Measurements from ENCODE around the gene SORCS1. TPM values are rescaled to one million over a fixed set of nuclear protein-coding genes. Genes with fewer than 3 reads are reported as not detected.

Gene SORCS1
- total and polyA plus RNA-seq, 3 donors from 2014 or later = 2.6 to 9.6 (median 4.6) TPM

DNA sequence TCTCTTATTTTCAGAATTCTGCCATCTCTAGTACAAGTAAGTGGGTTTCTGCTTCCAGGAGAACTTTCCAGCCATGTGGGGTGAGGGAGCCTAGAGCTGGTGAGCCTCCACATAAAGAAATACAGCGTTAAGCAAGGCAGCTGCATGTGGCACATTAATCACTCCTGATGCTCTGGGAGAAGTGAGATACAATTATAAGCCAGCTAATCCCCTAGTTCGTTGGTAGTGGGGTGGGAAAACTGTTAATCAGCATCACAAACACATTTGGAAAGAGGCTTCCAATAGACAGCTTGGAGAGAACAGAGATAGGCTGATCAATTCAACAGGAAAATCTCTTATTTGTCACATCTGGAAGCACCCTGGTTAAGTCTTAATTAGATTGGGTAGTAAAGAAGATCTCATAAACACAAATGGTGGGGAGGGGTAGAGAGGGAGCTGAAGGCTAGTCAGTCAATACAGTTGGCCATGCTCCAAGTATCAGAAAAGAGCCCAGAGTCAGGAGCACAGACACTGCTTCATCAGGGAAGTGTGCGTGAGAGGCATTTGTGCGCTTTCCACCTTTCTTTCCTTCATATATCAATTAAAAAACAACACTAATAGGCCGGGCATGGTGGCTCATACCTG lies 130.6 kb downstream of the SORCS1 start:
- intact Hi-C loops (cut with DNase I; ENCODE audit: low total_unique reads) = no loop called here
- Histone ChIP-seq H3K9me3 (no peaks in the 10 kb centered on the region), H3K4me3 (no peak overlapping the region), H3K27ac (no peak overlapping the region), H3K4me1 (no peaks in the 10 kb centered on the region), H3K27me3 (no peaks in the 10 kb centered on the region), H3K36me3 (ENCODE audit: low read depth, missing control alignments) (no peaks in the 10 kb centered on the region)
- DNase-seq = no peak
- TF ChIP-seq POLR2A (IDR thresholded peaks at IDR 0.05) = no peak
- TF ChIP-seq, protein P1, sequence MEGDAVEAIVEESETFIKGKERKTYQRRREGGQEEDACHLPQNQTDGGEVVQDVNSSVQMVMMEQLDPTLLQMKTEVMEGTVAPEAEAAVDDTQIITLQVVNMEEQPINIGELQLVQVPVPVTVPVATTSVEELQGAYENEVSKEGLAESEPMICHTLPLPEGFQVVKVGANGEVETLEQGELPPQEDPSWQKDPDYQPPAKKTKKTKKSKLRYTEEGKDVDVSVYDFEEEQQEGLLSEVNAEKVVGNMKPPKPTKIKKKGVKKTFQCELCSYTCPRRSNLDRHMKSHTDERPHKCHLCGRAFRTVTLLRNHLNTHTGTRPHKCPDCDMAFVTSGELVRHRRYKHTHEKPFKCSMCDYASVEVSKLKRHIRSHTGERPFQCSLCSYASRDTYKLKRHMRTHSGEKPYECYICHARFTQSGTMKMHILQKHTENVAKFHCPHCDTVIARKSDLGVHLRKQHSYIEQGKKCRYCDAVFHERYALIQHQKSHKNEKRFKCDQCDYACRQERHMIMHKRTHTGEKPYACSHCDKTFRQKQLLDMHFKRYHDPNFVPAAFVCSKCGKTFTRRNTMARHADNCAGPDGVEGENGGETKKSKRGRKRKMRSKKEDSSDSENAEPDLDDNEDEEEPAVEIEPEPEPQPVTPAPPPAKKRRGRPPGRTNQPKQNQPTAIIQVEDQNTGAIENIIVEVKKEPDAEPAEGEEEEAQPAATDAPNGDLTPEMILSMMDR (IDR thresholded peaks at IDR 0.05) = no peak
- 76 to 77% methylated on average over 5 of the region's 5 CpGs for WGBS, 2 donors

DNA sequence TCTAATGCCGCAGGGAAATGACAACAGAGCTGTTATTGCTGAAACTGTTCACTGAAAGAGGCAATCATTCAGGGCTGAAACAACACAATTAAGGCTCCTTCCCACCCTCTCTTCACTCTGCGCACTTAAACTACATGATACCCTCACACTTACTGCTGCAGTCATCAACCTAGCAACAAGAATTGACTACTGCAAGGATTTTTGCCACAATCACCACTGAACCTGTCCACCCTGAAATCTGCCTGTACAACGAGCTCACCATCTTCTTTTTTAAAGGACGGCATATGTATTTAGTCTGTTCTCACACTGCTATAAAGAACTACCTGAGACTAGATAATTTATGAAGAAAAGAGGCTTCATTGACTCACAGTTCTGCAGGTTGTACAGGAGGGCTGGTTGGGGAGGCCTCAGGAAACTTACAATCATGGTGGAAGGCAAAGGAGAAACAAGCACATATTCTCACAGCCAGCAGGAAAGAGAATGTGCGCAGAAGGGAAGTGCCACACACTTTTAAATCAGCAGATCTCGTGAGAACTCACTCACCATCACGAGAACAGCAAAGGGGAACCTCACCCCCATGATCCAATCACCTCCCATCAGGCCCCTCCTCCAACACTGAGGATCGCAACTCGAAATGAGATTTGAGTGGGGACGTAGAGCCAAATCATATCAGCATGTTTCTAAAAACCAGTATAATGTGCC lies 131.7 kb downstream of the SORCS1 start:
- no peaks in the 10 kb centered on the region for H3K9me3 ChIP-seq
- intact Hi-C loops (cut with DNase I; ENCODE audit: low total_unique reads) = no loop called here
- 89 to 90% methylated on average over 10 of the region's 10 CpGs for WGBS, 2 donors
- TF ChIP-seq POLR2A (IDR thresholded peaks at IDR 0.05) = no peak
- TF ChIP-seq, protein P1 (IDR thresholded peaks at IDR 0.05) = no peak
- H3K27ac ChIP-seq = no peak overlapping the region
- no peak for DNase-seq
- no peak overlapping the region for H3K4me3 ChIP-seq
- H3K4me1 ChIP-seq = no peaks in the 10 kb centered on the region
- no peaks in the 10 kb centered on the region for H3K27me3 ChIP-seq
- no peaks in the 10 kb centered on the region for H3K36me3 ChIP-seq (ENCODE audit: low read depth, missing control alignments)

DNA sequence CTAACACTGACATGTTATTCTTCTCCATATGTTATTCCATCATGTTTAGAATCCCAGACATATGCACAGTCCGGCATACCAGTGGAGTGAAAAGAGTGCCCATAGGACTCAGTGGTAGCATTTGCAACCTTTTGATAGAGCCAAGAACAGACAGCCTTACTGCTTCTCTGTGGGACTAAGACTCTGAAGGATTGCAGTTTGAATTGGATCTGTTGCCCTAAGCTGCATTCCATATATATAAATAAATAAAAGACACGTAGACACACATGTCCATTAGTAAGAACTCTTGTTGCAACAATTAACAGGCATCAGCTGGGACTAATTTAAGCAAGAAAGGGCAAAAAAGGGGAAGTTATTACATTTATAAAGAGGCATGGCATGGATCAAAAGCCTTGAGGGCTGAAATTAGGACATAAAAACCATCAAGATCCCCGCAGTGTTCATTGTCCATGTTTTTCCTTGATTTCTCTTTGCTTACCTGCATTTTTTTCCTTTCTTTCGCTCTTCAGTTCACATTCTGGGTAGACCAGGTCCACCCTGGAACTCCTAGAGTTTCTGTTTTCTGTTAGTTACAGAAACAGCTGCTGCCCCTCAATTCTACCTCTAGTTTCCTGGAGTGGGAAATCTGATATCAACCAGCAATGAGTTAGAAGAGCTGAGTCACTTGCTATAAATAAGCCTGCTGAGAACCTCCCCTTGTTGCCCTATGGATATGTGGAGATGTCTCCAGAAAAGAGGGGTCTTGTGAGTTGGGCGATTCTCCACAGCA lies 132.4 kb downstream of the SORCS1 start:
- 81 to 91% methylated on average over 5 of the region's 5 CpGs for WGBS, 2 donors
- no peaks in the 10 kb centered on the region for H3K27me3 ChIP-seq
- TF ChIP-seq, protein P1 (IDR thresholded peaks at IDR 0.05) = no peak
- no peak for TF ChIP-seq POLR2A (IDR thresholded peaks at IDR 0.05)
- H3K36me3 ChIP-seq (ENCODE audit: low read depth, missing control alignments) = no peaks in the 10 kb centered on the region
- H3K27ac ChIP-seq = no peak overlapping the region
- DNase-seq = no peak
- H3K4me3 ChIP-seq = no peak overlapping the region
- H3K9me3 ChIP-seq = no peaks in the 10 kb centered on the region
- intact Hi-C loops (cut with DNase I; ENCODE audit: low total_unique reads) = no loop called here
- no peaks in the 10 kb centered on the region for H3K4me1 ChIP-seq

DNA sequence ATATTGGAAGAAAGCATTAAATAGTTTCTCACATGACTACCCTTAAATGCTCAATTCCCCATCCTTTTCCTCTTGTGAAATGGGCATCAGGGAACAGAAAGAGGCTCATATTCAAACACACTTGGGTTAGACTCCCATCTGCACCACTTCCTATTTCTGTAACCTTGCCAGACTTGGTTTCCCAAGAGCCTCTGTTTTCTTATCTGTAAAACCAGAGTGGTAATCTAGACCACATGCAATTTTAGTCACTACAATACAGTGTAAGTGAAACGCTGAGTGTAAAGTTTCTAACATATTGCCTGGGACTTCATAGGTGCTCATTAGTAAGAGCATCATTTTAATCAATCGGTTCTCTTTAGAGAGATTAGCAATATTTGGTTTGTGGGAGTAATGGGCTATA lies 136.3 kb downstream of the SORCS1 start:
- Histone ChIP-seq H3K4me3 (no peak overlapping the region), H3K9me3 (no peaks in the 10 kb centered on the region), H3K27me3 (no peaks in the 10 kb centered on the region), H3K36me3 (ENCODE audit: low read depth, missing control alignments) (no peaks in the 10 kb centered on the region), H3K27ac (no peak overlapping the region), H3K4me1 (no peaks in the 10 kb centered on the region)
- DNase-seq = no peak
- TF ChIP-seq POLR2A (IDR thresholded peaks at IDR 0.05) = no peak
- TF ChIP-seq, protein P1 (IDR thresholded peaks at IDR 0.05) = no peak
- intact Hi-C loops (cut with DNase I; ENCODE audit: low total_unique reads) = no loop called here
- WGBS, 2 donors = 87 to 92% methylated on average over 2 of the region's 2 CpGs
